HEK293 (cell line): ENCODE results near the gene MS4A5.

Experiments
- CTCF ChIA-PET: fragments of 350-600 bp; formaldehyde crosslinking; extraction: SDS; loops from one replicate; lab custom pipeline; 2021; ENCODE audit warnings: antibody characterized with exemption; lab: Yijun Ruan, JAX
- POLR2A ChIA-PET: fragments of 300-600 bp; formaldehyde crosslinking; extraction: SDS; loops from one replicate; lab custom pipeline; 2020; ENCODE audit warnings: antibody characterized with exemption, inconsistent platforms; lab: Yijun Ruan, JAX
- H3K27ac ChIP-seq: fragments of 200-500 bp; sonication (Bioruptor generic); 2 replicates; pipeline ENCODE4 v1.5.1; 2014; ENCODE audit warnings: low read depth, low read length, control low read depth, inconsistent platforms; ENCODE audit errors: extremely low read depth
- H3K36me3 ChIP-seq, 2 experiments: fragments of 200-500 bp in 1 of 2; sonication (Bioruptor generic) in 1 of 2; 1 replicate in 1 of 2; 2 replicates in 1 of 2; pipeline ENCODE4 v1.5.1; 2014 to 2017; ENCODE audit warnings: inconsistent platforms in 2 of 2, low read length in 2 of 2; ENCODE audit not compliant: control insufficient read depth in 2 of 2, insufficient read depth in 1 of 2
- H3K4me1 ChIP-seq: fragments of 200-500 bp; sonication (Bioruptor generic); 2 replicates; pipeline ENCODE4 v1.5.1; 2014; ENCODE audit warnings: mild to moderate bottlenecking, low read length, inconsistent platforms; ENCODE audit not compliant: control insufficient read depth, insufficient read depth
- H3K4me3 ChIP-seq: 2 replicates; pipeline ENCODE4 v1.5.1; 2011; ENCODE audit warnings: low read depth, mild to moderate bottlenecking, control low read depth, low read length, moderate library complexity
- H3K9me3 ChIP-seq: fragments of 200-500 bp; sonication (Bioruptor generic); 2 replicates; pipeline ENCODE4 v1.5.1; 2014; ENCODE audit warnings: low read depth, low read length, inconsistent platforms; ENCODE audit not compliant: control insufficient read depth, insufficient read depth
- EGR2 ChIP-seq: fragments of 450-650 bp; formaldehyde crosslinking; IDR thresholded peaks from 2 replicates; pipeline ENCODE4 v1.5.1; 2016; ENCODE audit warnings: low read depth, missing biosample characterization, missing genetic modification characterization
- GFI1B ChIP-seq: fragments of 450-650 bp; formaldehyde crosslinking; IDR thresholded peaks from 2 replicates; pipeline ENCODE4 v1.5.1; 2016; ENCODE audit warnings: missing biosample characterization, missing genetic modification characterization
- OSR2 ChIP-seq: fragments of 450-650 bp; formaldehyde crosslinking; IDR thresholded peaks from 2 replicates; pipeline ENCODE4 v1.5.1; 2016; ENCODE audit warnings: missing biosample characterization, missing genetic modification characterization
- TRIM28 ChIP-seq: IDR thresholded peaks from 2 replicates; pipeline ENCODE4 v1.6.1; 2011; ENCODE audit warnings: low read length, control low read depth, borderline replicate concordance
- ZBTB44 ChIP-seq: fragments of 450-650 bp; IDR thresholded peaks from 2 replicates; pipeline ENCODE4 v1.5.1; 2018; ENCODE audit warnings: missing biosample characterization, mild to moderate bottlenecking, missing genetic modification characterization
- ZFHX2 ChIP-seq: fragments of 450-650 bp; formaldehyde crosslinking; conservative IDR thresholded peaks from 2 replicates; pipeline ENCODE4 v1.5.1; 2016; ENCODE audit warnings: missing biosample characterization, missing genetic modification characterization
- ZFP41 ChIP-seq: fragments of 450-650 bp; formaldehyde crosslinking; IDR thresholded peaks from 2 replicates; pipeline ENCODE4 v1.5.1; 2016; ENCODE audit warnings: missing biosample characterization, missing genetic modification characterization, borderline replicate concordance
- ZNF112 ChIP-seq: fragments of 450-650 bp; formaldehyde crosslinking; IDR thresholded peaks from 2 replicates; pipeline ENCODE4 v1.5.0; 2017; ENCODE audit warnings: missing biosample characterization, missing genetic modification characterization
- ZNF133 ChIP-seq: fragments of 450-650 bp; formaldehyde crosslinking; IDR thresholded peaks from 2 replicates; pipeline ENCODE4 v1.5.1; 2016; ENCODE audit warnings: missing biosample characterization, missing genetic modification characterization
- ZNF155 ChIP-seq: fragments of 450-650 bp; formaldehyde crosslinking; IDR thresholded peaks from 2 replicates; pipeline ENCODE4 v1.5.1; 2016; ENCODE audit warnings: missing biosample characterization, missing genetic modification characterization
- ZNF23 ChIP-seq: fragments of 450-650 bp; formaldehyde crosslinking; IDR thresholded peaks from 2 replicates; pipeline ENCODE4 v1.5.1; 2016; ENCODE audit warnings: missing biosample characterization, missing genetic modification characterization, borderline replicate concordance
- ZNF324 ChIP-seq: fragments of 450-650 bp; formaldehyde crosslinking; IDR thresholded peaks from 2 replicates; pipeline ENCODE4 v1.5.1; 2016; ENCODE audit warnings: missing biosample characterization, missing genetic modification characterization
- ZNF391 ChIP-seq: fragments of 450-650 bp; formaldehyde crosslinking; IDR thresholded peaks from 2 replicates; pipeline ENCODE4 v1.5.1; 2016; ENCODE audit warnings: low read depth, missing biosample characterization, missing genetic modification characterization, borderline replicate concordance
- ZNF404 ChIP-seq: fragments of 450-650 bp; formaldehyde crosslinking; IDR thresholded peaks from 2 replicates; pipeline ENCODE4 v1.5.1; 2017; ENCODE audit warnings: missing biosample characterization, missing genetic modification characterization
- ZNF549 ChIP-seq: fragments of 450-650 bp; IDR thresholded peaks from 2 replicates; pipeline ENCODE4 v1.5.1; 2018; ENCODE audit warnings: missing biosample characterization, missing genetic modification characterization, mild to moderate bottlenecking, inconsistent platforms, moderate library complexity
- ZNF561 ChIP-seq: fragments of 450-650 bp; IDR thresholded peaks from 2 replicates; pipeline ENCODE4 v1.5.1; 2018; ENCODE audit warnings: missing biosample characterization, missing genetic modification characterization, borderline replicate concordance
- ZNF624 ChIP-seq: fragments of 450-650 bp; formaldehyde crosslinking; IDR thresholded peaks from 2 replicates; pipeline ENCODE4 v1.5.1; 2017; ENCODE audit warnings: missing biosample characterization, missing genetic modification characterization
- ZNF658 ChIP-seq: fragments of 450-650 bp; formaldehyde crosslinking; IDR thresholded peaks from 2 replicates; pipeline ENCODE4; 2016; ENCODE audit warnings: missing biosample characterization, missing genetic modification characterization
- ZNF660 ChIP-seq: fragments of 450-650 bp; IDR thresholded peaks from 2 replicates; pipeline ENCODE4 v1.5.1; 2018; ENCODE audit warnings: missing biosample characterization, mild to moderate bottlenecking, missing genetic modification characterization
- ZNF677 ChIP-seq: fragments of 450-650 bp; IDR thresholded peaks from 2 replicates; pipeline ENCODE4 v1.5.0; 2018; ENCODE audit warnings: missing biosample characterization, mild to moderate bottlenecking, missing genetic modification characterization, moderate library complexity
- ZNF76 ChIP-seq: fragments of 450-650 bp; formaldehyde crosslinking; IDR thresholded peaks from 2 replicates; pipeline ENCODE4; 2016; ENCODE audit warnings: low read depth, missing biosample characterization, missing genetic modification characterization, borderline replicate concordance
- ZSCAN30 ChIP-seq: fragments of 450-650 bp; IDR thresholded peaks from 2 replicates; pipeline ENCODE4 v1.5.1; 2018; ENCODE audit warnings: missing biosample characterization, mild to moderate bottlenecking, missing genetic modification characterization, moderate library complexity
- TF ChIP-seq, protein P1 (sequence below): fragments of 450-650 bp; formaldehyde crosslinking; IDR thresholded peaks from 2 replicates; pipeline ENCODE4 v1.5.1; 2016; ENCODE audit warnings: missing biosample characterization, missing genetic modification characterization
- TF ChIP-seq, protein P2 (sequence below): fragments of 450-650 bp; formaldehyde crosslinking; IDR thresholded peaks from 2 replicates; pipeline ENCODE4 v1.5.1; 2016; ENCODE audit warnings: missing biosample characterization, missing genetic modification characterization
- TF ChIP-seq, protein P3 (sequence below): fragments of 450-650 bp; formaldehyde crosslinking; IDR thresholded peaks from 2 replicates; pipeline ENCODE4 v1.5.1; 2017; ENCODE audit warnings: missing biosample characterization, missing genetic modification characterization

Gene MS4A5

DNA sequence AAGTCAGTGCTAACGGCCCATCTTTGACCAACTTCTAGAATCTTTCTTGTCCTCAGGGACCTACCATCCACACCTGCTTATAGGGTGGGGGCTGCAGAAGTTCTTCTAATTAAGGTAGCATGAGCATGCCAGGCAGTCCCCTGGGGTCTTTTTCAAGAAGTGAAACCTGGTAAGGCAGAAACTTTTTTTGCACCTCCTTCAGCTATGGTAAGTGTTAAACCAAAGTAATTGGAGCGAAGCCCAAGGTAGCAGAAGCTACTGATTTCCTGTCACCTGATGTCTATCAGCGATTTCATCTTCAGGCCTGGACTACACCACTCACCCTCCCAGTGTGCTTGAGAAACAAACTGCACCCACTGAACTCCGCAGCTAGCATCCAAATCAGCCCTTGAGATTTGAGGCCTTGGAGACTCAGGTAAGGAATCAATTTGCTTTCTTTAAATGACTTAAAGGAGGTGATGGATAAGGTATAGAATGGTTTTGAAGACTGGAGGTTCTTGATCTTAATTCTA lies 26.2 kb downstream of the MS4A5 start, which contains the start of gene MS4A1:
MS4A1 (plus strand) TSS at position 317 of the 512 bp plus-strand sequence. CDS start 6,528 bp downstream, outside the sequence.
- H3K4me3 ChIP-seq, result no peak within 1 kb of the TSS
- POLR2A ChIA-PET, result no interaction called here
- no peak for TF ChIP-seq ZNF112
- no peak for TF ChIP-seq ZNF549 (tag by site-specific recombination)
- TF ChIP-seq ZNF624 (tag by site-specific recombination), result no peak
- TF ChIP-seq ZNF677 (tag by site-specific recombination), result no peak
- no peak for TF ChIP-seq ZNF76 (tag by site-specific recombination)
- no peak for TF ChIP-seq ZNF155 (tag by site-specific recombination)
- TF ChIP-seq ZNF391, result no peak
- no peak for TF ChIP-seq ZBTB44 (tag by site-specific recombination)
- TF ChIP-seq ZSCAN30, result no peak
- no peak for TF ChIP-seq ZNF23 (tag by site-specific recombination)
- TF ChIP-seq ZNF660, result no peak
- no peak for TF ChIP-seq ZNF404 (tag by site-specific recombination)
- TF ChIP-seq ZNF658, result no peak
- no peak for TF ChIP-seq GFI1B (tag by site-specific recombination)
- no peak for TF ChIP-seq ZNF324 (tag by site-specific recombination)
- no peak for TF ChIP-seq ZNF561
- TF ChIP-seq, protein P1, sequence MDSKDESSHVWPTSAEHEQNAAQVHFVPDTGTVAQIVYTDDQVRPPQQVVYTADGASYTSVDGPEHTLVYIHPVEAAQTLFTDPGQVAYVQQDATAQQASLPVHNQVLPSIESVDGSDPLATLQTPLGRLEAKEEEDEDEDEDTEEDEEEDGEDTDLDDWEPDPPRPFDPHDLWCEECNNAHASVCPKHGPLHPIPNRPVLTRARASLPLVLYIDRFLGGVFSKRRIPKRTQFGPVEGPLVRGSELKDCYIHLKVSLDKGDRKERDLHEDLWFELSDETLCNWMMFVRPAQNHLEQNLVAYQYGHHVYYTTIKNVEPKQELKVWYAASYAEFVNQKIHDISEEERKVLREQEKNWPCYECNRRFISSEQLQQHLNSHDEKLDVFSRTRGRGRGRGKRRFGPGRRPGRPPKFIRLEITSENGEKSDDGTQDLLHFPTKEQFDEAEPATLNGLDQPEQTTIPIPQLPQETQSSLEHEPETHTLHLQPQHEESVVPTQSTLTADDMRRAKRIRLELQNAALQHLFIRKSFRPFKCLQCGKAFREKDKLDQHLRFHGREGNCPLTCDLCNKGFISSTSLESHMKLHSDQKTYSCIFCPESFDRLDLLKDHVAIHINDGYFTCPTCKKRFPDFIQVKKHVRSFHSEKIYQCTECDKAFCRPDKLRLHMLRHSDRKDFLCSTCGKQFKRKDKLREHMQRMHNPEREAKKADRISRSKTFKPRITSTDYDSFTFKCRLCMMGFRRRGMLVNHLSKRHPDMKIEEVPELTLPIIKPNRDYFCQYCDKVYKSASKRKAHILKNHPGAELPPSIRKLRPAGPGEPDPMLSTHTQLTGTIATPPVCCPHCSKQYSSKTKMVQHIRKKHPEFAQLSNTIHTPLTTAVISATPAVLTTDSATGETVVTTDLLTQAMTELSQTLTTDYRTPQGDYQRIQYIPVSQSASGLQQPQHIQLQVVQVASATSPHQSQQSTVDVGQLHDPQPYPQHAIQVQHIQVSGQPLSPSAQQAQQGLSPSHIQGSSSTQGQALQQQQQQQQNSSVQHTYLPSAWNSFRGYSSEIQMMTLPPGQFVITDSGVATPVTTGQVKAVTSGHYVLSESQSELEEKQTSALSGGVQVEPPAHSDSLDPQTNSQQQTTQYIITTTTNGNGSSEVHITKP (tag by site-specific recombination), result no peak
- no peak for TF ChIP-seq ZNF133 (tag by site-specific recombination)
- no peak within 1 kb of the TSS for H3K27ac ChIP-seq
- CTCF ChIA-PET, result no interaction called here
- no peaks in the 10 kb centered on the region for H3K4me1 ChIP-seq
- H3K9me3 ChIP-seq, result no peaks in the 10 kb centered on the region
- H3K36me3 ChIP-seq, result no peaks in the 10 kb centered on the region

DNA sequence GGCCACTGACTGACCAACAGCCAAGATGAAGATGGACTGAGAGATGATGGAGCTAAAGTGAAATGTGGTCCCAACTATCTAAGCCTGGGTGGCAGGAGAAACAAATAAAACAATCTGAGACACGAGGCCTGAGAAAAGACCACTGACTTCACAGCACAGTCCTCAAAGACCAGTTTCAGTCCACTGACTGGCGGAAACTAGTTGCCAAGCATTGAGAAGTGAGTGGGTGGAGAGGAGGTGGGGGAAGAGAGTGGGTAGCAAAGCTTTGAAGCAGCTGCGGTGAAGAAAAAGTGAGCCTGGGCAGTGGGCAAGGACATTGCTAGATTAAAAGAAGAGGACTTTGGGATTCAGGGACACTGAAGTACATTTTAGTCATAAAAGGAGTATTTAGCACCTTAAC lies 28.2 kb downstream of the MS4A5 start:
- H3K4me1 ChIP-seq, result no peaks in the 10 kb centered on the region
- no peak overlapping the region for H3K27ac ChIP-seq
- no peak overlapping the region for H3K4me3 ChIP-seq
- no peaks in the 10 kb centered on the region for H3K36me3 ChIP-seq
- H3K9me3 ChIP-seq, result no peaks in the 10 kb centered on the region
- ChIA-PET POLR2A (no interaction called here), CTCF (no interaction called here)
- TF ChIP-seq TRIM28 (no peak), OSR2 (no peak), ZFHX2 (tag by site-specific recombination) (0 out of 2 replicates have a peak, but pooled peaks have one; percentile 24), ZFP41 (tag by site-specific recombination) (no peak), EGR2 (peak; percentile 17; the same call in 1 of the 2 replicates)
- TF ChIP-seq, protein P2, sequence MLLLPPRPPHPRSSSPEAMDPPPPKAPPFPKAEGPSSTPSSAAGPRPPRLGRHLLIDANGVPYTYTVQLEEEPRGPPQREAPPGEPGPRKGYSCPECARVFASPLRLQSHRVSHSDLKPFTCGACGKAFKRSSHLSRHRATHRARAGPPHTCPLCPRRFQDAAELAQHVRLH (tag by site-specific recombination), result no peak
- TF ChIP-seq, protein P3, sequence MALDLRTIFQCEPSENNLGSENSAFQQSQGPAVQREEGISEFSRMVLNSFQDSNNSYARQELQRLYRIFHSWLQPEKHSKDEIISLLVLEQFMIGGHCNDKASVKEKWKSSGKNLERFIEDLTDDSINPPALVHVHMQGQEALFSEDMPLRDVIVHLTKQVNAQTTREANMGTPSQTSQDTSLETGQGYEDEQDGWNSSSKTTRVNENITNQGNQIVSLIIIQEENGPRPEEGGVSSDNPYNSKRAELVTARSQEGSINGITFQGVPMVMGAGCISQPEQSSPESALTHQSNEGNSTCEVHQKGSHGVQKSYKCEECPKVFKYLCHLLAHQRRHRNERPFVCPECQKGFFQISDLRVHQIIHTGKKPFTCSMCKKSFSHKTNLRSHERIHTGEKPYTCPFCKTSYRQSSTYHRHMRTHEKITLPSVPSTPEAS (tag by site-specific recombination), result no peak
